Measurements from ENCODE around the gene PSMD11.
A peak's percentile ranks its signal among the peaks of the same experiment; 100 is the strongest.
"Not testable (repeated sequence)": the region's sequence is repeated elsewhere in the genome, so short reads cannot be mapped to it uniquely, and the experiment has no call there.

PSMD11 gene

DNA sequence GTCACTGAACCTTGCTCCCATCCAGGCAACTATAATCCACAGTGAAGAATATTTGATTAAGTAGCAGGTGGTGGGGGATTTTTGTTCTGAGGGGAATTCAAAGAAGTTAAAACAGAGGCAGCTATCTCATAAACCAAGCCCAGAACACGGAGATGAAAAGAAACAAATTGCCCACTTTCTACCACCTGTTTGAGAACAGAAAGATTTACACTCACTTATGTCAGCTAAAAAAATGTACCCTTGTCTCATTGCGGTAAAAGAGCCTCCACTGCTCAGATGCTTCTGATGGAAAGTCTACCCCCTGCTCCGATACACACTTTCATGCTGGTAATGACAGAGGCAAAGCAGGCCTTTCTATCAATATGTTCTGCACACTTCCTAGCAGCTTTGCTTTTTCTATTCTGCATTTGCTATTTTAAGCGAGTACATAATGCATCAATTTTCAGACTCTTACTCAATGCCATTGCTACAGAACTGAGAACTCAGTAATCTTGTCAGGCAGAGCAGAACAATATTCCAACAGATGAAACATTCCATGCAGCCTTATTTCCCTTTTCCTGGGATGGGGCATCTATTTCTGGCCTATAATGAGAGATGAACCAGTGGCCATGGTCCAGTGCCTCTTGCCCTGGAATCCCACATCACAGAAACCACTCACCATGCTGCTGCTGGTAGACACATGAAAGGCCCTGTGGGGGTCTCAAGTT lies 71.5 kb downstream of the PSMD11 start:
- no peak for DNase-seq (ENCODE audit: low read depth in 1 of 2, low spot score in 1 of 2)
- TF ChIP-seq JUND (IDR thresholded peaks at IDR 0.05; ENCODE audit: low read depth): no peak
- in situ Hi-C loops (cut with HindIII; ENCODE audit: low pct_unique_long_range_greater_than_20kb, low sequenced_read_pairs): no loop called here

GRCh38 chr17:32516450-32516849 lies 72.1 kb downstream of the PSMD11 start:
- DNase-seq (ENCODE audit: low read depth in 1 of 2, low spot score in 1 of 2): no peak
- TF ChIP-seq JUND (IDR thresholded peaks at IDR 0.05; ENCODE audit: low read depth): no peak
- in situ Hi-C loops (cut with HindIII; ENCODE audit: low pct_unique_long_range_greater_than_20kb, low sequenced_read_pairs): no loop called here

DNA sequence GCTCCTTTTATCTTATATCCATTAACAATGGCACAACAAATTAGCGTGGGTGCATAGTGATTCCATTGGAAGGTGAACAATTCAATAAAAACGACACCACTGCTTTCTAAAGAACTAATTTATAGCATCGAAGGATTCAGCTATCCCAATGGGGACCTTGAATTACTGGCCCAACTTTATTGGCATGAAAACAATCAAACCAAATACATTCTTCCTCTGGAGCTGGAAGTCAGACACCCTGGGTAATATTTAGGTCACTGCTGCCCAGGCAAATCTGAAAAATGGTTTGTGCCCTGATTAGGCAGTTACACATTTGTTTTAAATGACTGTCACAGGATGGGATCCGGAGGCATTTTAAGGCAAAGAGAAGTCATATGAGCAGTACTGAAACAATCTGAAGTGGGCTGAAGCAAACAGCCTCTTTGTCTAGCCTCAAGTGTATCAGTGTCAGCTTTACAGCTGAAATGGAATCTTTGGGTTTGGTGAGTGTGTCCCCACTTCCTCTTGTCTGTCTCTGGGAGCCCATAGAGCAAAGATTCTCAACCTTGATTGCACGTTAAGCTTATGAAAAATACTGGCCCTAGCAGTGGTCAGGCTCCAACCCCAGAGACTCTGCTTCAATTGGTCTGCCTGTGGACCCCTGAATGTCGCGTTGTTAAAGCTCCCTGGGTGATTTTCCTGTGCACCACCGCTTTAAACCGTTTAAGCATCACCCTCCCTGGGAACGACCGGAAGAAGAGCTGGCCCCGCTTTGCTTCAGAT lies 72.8 kb downstream of the PSMD11 start:
- in situ Hi-C loops (cut with HindIII; ENCODE audit: low pct_unique_long_range_greater_than_20kb, low sequenced_read_pairs): no loop called here
- DNase-seq (ENCODE audit: low read depth in 1 of 2, low spot score in 1 of 2): no peak
- no peak for TF ChIP-seq JUND (IDR thresholded peaks at IDR 0.05; ENCODE audit: low read depth)

GRCh38 chr17:32517982-32518381 lies 73.7 kb downstream of the PSMD11 start:
- in situ Hi-C loops (cut with HindIII; ENCODE audit: low pct_unique_long_range_greater_than_20kb, low sequenced_read_pairs): no loop called here
- TF ChIP-seq JUND (IDR thresholded peaks at IDR 0.05; ENCODE audit: low read depth): no peak
- DNase-seq (ENCODE audit: low read depth in 1 of 2, low spot score in 1 of 2): no peak

DNA sequence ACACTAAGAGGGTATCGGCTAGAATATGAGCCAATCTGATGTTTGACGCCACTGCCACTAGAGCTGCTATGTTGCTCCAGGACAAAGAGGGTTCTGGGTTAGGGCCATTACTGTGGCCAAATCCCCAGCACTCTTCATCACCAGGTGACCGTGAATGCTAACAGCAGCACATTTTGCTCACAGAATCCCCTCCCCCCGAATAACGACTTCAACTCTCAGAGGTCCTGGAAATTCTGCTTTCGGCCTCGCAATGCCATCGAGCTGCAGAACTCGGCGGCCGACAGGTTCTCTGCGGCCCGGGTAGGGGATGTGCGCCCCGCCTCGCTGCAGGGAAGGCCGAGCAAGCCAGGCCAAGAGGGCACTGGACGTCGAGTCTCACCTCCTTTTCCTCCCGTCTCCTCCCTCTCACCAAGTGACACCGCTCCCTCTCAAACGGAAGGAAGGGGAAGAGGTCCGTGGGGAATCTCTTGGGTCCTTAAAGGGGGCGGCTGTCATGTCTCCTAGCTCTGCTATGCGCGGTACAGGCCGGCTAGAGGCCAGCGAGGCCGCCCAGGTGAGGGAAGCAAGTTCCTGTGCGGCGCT lies 74.4 kb downstream of the PSMD11 start:
- DNase-seq (ENCODE audit: low read depth in 1 of 2, low spot score in 1 of 2): no peak
- in situ Hi-C loops (cut with HindIII; ENCODE audit: low pct_unique_long_range_greater_than_20kb, low sequenced_read_pairs): no loop called here

GRCh38 chr17:32519228-32520103 lies 75.2 kb downstream of the PSMD11 start:
- in situ Hi-C loops (cut with HindIII; ENCODE audit: low pct_unique_long_range_greater_than_20kb, low sequenced_read_pairs): no loop called here
- no peak for TF ChIP-seq JUND (IDR thresholded peaks at IDR 0.05; ENCODE audit: low read depth)
- peak; percentile 60 to 72 for DNase-seq (ENCODE audit: low read depth in 1 of 2, low spot score in 1 of 2)

More for the DNA sequence above, 74.4 kb downstream of the PSMD11 start:
- no peak for TF ChIP-seq JUND (IDR thresholded peaks at IDR 0.05; ENCODE audit: low read depth)

- TF ChIP-seq JUND (IDR thresholded peaks at IDR 0.05; ENCODE audit: low read depth): no peak
- DNase-seq (ENCODE audit: low read depth in 1 of 2, low spot score in 1 of 2): no peak
- in situ Hi-C loops (cut with HindIII; ENCODE audit: low pct_unique_long_range_greater_than_20kb, low sequenced_read_pairs): no loop called here
Measured at GRCh38 chr17:32520104-32520701, 75.9 kb downstream of the PSMD11 start.

- no peak for DNase-seq (ENCODE audit: low read depth in 1 of 2, low spot score in 1 of 2)
- no peak for TF ChIP-seq JUND (IDR thresholded peaks at IDR 0.05; ENCODE audit: low read depth)
- in situ Hi-C loops (cut with HindIII; ENCODE audit: low pct_unique_long_range_greater_than_20kb, low sequenced_read_pairs): no loop called here
Measured at GRCh38 chr17:32520737-32521404, 76.6 kb downstream of the PSMD11 start.

DNA sequence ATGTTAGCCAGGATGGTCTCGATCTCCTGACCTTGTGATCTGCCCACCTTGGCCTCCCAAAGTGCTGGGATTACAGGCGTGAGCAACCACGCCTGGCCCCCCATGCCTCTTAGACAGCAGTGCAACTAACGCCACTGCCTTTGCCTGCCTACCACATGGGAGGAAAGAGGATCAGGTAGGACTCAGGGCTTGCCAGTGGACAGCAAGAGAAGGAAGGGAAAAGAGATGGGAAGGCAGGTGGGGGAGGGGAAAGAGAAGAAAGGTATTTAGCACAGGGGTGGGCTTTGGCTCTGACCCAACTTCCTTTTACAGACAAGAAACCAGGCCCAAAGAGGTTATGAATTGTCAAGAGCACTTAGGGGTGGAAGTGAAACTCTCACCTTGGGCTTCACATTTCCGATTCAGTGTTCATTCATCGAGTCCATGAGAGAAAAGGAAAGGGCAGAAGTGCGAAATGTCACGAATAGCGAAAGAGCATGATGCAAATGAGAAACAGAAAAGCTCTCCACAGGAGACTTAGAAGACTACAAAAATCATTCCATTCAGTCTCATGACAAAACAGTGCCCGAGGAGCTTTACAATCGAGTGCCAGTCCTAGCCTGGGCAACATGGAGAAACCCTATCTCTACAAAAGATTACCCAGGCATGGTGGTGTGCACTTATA lies 78.8 kb downstream of the PSMD11 start:
- DNase-seq (ENCODE audit: low read depth in 1 of 2, low spot score in 1 of 2): no peak
- in situ Hi-C loops (cut with HindIII; ENCODE audit: low pct_unique_long_range_greater_than_20kb, low sequenced_read_pairs): no loop called here
- no peak for TF ChIP-seq JUND (IDR thresholded peaks at IDR 0.05; ENCODE audit: low read depth)

DNA sequence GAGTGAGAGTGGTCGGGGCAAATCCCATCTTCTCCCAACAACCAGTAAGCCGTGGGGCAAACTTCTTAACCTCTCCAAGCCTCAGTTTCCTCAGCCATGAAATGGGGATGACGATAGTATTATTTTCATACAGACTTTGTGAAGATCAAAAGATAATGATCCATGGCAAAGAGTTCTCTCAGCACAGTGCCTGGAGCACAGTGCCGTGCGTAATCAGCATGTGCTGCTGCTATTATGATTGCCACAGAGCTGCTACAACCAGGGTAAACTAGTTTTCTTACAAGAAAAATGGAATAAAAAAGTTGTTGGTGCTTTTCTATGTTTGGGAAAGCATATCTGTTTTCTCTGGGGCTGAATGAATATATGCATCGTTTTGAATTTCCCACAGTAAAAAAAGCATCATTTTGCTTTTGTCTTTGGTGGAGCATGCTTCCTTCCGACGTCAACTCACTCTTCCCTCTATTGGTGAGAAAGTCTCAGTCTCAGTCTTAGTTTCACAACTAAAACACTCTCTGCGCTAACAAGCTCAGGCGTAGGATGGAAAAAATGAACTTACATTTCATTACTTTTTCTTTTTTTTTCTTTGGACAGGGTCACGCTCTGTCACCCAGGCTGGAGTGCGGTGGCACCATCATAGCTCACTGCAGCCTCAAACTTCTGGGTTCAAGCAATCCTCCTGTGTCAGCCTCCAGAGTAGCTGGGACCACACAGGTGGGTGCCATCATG lies 79.7 kb downstream of the PSMD11 start:
- in situ Hi-C loops (cut with HindIII; ENCODE audit: low pct_unique_long_range_greater_than_20kb, low sequenced_read_pairs): no loop called here
- no peak for TF ChIP-seq JUND (IDR thresholded peaks at IDR 0.05; ENCODE audit: low read depth)

DNA sequence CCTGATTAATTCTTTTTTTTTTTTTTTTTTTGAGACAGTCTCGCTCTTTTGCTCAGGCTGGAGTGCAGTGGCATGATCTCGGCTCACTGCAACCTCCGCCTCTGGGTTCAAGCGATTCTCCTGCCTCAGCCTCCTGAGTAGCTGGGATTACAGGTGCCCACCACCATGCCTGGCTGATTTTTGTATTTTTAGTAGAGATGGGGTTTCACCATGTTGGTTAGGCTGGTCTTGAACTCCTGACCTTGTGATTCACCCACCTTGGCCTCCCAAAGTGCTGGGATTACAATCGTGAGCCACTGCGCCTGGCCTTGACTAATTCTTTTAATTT lies 80.2 kb downstream of the PSMD11 start:
- DNase-seq (ENCODE audit: low read depth in 1 of 2, low spot score in 1 of 2); in situ Hi-C loops (cut with HindIII; ENCODE audit: low pct_unique_long_range_greater_than_20kb, low sequenced_read_pairs): not testable (repeated sequence)

More for the DNA sequence above, 79.7 kb downstream of the PSMD11 start:
- no peak for DNase-seq (ENCODE audit: low read depth in 1 of 2, low spot score in 1 of 2)

Measured in T47D (cell line).